ENCODE data around the gene ALDH1L1.

ALDH1L1 gene

GRCh38 chr3:126106336-126107202, 73.8 kb downstream of the ALDH1L1 start:
- H3K27ac ChIP-seq (ENCODE audit: extremely low read depth, low read depth, low read length), result no peak overlapping the region
- ChIA-PET CTCF (no interaction called here), POLR2A (no interaction called here)
- no peak overlapping the region for H3K4me3 ChIP-seq (ENCODE audit: low read depth, low read length)
- no peaks in the 10 kb centered on the region for H3K4me1 ChIP-seq (ENCODE audit: control insufficient read depth, insufficient read depth, low read length)
- no peaks in the 10 kb centered on the region for H3K36me3 ChIP-seq (ENCODE audit: control insufficient read depth in 2 of 2, insufficient read depth in 1 of 2, low read length in 2 of 2)
- no peaks in the 10 kb centered on the region for H3K9me3 ChIP-seq (ENCODE audit: control insufficient read depth, insufficient read depth, low read depth, low read length)
- TF ChIP-seq ZNF132 (tag by site-specific recombination; IDR thresholded peaks at IDR 0.05; ENCODE audit: borderline replicate concordance), result no peak
- no peak for TF ChIP-seq IKZF3 (tag by site-specific recombination; IDR thresholded peaks at IDR 0.05)

GRCh38 chr3:126105691-126106187, 74.6 kb downstream of the ALDH1L1 start:
- no peaks in the 10 kb centered on the region for H3K9me3 ChIP-seq (ENCODE audit: control insufficient read depth, insufficient read depth, low read depth, low read length)
- no peak overlapping the region for H3K27ac ChIP-seq (ENCODE audit: extremely low read depth, low read depth, low read length)
- TF ChIP-seq ZBTB11 (tag by site-specific recombination; conservative IDR thresholded peaks at IDR 0.05; ENCODE audit: low read depth) (no peak), HIC1 (tag by site-specific recombination; IDR thresholded peaks at IDR 0.05) (no peak), HOXC10 (CRISPR knock-in tag; IDR thresholded peaks at IDR 0.05) (no peak), ZNF449 (tag by site-specific recombination; IDR thresholded peaks at IDR 0.05) (no peak), KLF10 (tag by site-specific recombination; IDR thresholded peaks at IDR 0.05) (no peak), ZNF221 (tag by site-specific recombination; IDR thresholded peaks at IDR 0.05; ENCODE audit: borderline replicate concordance) (no peak), ZNF280C (tag by site-specific recombination; IDR thresholded peaks at IDR 0.05) (no peak), ZBTB7A (tag by site-specific recombination; IDR thresholded peaks at IDR 0.05; ENCODE audit: low read depth) (no peak), ZNF530 (tag by site-specific recombination; IDR thresholded peaks at IDR 0.05; ENCODE audit: low read depth) (no peak), ZNF626 (tag by site-specific recombination; IDR thresholded peaks at IDR 0.05) (no peak), BCL11A (tag by site-specific recombination; IDR thresholded peaks at IDR 0.05; ENCODE audit: low read depth) (no peak), ZNF623 (tag by site-specific recombination; IDR thresholded peaks at IDR 0.05) (no peak), ZNF112 (tag by site-specific recombination; IDR thresholded peaks at IDR 0.05) (no peak), ZNF548 (tag by site-specific recombination; IDR thresholded peaks at IDR 0.05) (no peak), ZNF362 (tag by site-specific recombination; IDR thresholded peaks at IDR 0.05) (no peak)
- CTCF ChIA-PET, result no interaction called here
- POLR2A ChIA-PET, result no interaction called here
- H3K4me1 ChIP-seq (ENCODE audit: control insufficient read depth, insufficient read depth, low read length), result no peaks in the 10 kb centered on the region
- H3K4me3 ChIP-seq (ENCODE audit: low read depth, low read length), result no peak overlapping the region
- H3K36me3 ChIP-seq (ENCODE audit: control insufficient read depth in 2 of 2, insufficient read depth in 1 of 2, low read length in 2 of 2), result no peaks in the 10 kb centered on the region
